ENCODE data around the gene FSD1. TPM values are rescaled to one million over a fixed set of nuclear protein-coding genes. Genes with fewer than 3 reads are reported as not detected.

FSD1 gene
- total RNA-seq, 1 experiment from 2014 or later: 24.7 TPM

DNA sequence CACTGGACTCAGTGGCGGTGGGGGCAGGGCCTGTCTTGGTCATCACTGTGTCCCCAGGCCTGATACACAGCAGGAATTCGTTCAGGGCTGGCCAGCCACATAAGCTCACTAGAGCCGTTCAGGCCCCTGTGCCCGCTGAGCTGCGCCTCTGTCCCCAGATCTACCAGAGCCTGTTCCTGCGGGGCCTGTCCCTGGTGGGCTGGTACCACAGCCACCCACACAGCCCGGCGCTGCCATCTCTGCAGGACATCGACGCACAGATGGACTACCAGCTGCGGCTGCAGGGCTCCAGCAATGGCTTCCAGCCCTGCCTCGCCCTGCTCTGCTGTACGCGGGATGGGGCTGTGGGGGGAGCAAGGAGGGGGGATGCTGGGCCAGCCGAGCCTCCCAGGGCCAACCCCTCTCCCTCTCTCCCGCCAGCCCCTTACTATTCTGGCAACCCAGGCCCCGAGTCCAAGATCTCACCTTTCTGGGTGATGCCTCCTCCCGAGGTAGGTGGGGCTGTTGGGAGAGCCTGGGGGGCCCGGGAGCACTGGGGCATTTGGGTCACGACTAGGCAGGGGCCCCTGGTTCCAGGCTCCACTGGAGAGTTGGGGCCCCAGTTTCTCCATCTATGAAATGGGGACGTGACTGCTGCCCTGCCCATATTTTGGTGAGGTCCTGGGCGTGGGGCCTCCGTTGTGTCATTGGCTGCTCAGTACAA lies 52.8 kb downstream of the FSD1 start:
- no peak overlapping the region for H3K27ac ChIP-seq
- H3K27me3 ChIP-seq: no peaks in the 10 kb centered on the region
- no peaks in the 10 kb centered on the region for H3K4me1 ChIP-seq
- H3K9me3 ChIP-seq (replicated peaks): no peaks in the 10 kb centered on the region
- H3K36me3 ChIP-seq: peaks cover 10% of the 10 kb centered on the region
- DNase-seq: no peak
- H3K4me3 ChIP-seq: no peak overlapping the region

DNA sequence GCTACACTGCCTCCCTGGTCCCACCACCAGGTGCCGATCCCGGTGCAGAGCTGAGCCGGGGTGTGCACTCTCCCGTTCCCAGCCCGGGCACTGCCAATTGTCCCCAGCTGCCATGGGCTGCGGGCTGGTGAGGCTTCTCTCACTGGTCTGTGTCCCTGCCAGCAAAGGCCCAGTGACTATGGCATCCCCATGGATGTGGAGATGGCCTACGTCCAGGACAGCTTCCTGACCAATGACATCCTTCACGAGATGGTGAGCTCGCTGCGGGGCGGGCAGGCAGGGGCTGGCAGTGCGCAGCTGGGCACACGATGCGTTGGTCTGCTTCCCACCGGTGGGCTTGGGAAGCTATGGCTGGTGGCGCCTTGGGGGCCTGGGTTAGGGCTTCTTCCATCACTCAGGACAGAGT lies 53.5 kb downstream of the FSD1 start:
- Histone ChIP-seq H3K4me1 (no peaks in the 10 kb centered on the region), H3K4me3 (no peak overlapping the region), H3K27me3 (no peaks in the 10 kb centered on the region), H3K36me3 (peaks cover 13% of the 10 kb centered on the region), H3K9me3 (replicated peaks) (no peaks in the 10 kb centered on the region), H3K27ac (no peak overlapping the region)
- no peak for DNase-seq

DNA sequence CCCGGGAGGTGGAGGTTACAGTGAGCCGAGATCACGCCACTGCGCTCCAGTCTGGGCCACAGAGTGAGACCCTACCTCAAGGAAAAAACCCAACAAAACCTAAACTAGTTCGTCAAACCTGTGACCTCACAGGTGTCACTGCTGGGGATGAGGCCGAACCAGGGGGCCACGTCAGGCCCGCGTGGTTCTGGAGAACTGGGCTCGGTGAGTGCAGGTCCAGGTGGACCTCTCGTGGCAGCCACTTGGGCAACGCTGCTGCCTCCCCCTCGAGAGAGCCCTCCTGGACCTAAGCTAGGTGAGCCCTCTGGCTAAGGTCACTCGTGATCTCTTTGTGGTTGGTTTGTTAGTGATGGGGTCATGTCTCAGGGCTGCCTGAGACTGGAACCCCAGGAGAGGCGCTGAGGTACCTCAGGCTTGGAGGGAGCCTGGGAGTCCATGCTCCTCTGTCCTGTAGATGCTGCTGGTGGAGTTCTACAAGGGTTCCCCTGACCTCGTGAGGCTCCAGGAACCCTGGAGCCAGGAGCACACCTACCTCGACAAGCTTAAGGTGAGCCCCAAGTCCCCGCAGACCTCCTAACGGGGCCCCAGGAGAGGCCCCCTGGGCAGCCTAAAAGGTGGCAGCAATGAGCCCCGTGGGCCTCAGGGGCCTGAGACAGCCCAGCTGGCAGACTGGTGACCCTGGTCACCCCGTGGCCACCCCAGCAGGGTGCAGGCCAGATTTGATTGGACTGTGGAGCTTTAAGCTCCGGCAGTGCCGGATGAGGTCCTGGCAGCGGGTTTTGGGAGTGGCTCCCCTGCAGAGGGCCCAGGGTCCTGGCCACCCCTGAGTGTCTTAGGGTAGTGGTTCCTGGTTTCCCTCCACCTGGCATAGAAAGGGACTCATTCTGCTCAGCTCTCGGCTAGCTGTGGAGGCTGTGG lies 54.6 kb downstream of the FSD1 start:
- Histone ChIP-seq H3K36me3 (peaks cover 13% of the 10 kb centered on the region), H3K27ac (no peak overlapping the region)
- no peak for DNase-seq

DNA sequence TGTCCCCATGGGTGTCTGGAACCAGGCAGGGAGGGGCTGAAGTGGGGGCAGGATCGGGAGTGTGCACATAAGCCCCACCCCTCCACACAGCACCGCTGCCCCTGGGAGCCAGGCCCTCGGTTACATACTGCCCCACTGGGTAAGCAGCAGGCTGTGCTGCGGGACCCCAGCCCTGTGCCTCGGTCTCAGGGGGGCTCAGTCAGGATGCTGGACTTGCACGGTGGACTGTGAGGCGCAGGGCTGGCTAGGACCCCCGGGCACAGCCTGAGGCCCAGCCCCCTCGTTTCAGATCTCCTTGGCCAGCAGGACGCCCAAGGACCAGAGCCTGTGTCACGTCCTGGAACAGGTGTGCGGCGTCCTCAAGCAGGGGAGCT lies 55.2 kb downstream of the FSD1 start:
- DNase-seq: no peak
- Histone ChIP-seq H3K27me3 (no peaks in the 10 kb centered on the region), H3K4me3 (no peak overlapping the region), H3K9me3 (replicated peaks) (no peaks in the 10 kb centered on the region), H3K4me1 (no peaks in the 10 kb centered on the region), H3K36me3 (peaks cover 13% of the 10 kb centered on the region), H3K27ac (no peak overlapping the region)

More for the DNA sequence above, 54.6 kb downstream of the FSD1 start:
- Histone ChIP-seq H3K4me3 (no peak overlapping the region), H3K9me3 (replicated peaks) (no peaks in the 10 kb centered on the region), H3K27me3 (no peaks in the 10 kb centered on the region), H3K4me1 (no peaks in the 10 kb centered on the region)

DNA sequence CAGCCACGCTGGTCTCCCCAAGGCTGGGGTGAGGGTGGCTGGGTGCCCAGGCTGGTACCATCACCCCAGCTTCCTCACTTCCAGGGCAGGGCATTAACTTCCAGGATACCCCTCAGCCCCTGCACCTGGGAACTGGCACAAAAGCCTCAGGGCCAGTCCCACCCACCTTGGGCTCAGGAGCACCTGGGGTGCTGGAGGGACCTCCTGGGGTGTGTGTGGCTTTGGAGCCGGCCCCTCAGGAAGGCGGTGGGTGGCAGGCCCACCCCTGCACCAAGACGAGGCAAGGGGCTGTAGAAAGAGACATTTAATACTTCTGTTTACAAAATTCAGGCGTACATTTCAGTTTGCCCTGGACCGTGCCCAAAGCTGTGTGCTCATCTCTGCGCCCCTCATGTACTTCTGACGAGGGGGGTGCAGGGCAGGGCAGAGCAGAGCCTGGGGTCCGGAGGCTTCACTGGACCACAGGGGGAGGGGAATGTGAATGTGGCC lies 55.7 kb downstream of the FSD1 start:
- Histone ChIP-seq H3K4me3 (no peak overlapping the region), H3K27me3 (no peaks in the 10 kb centered on the region), H3K36me3 (peaks cover 13% of the 10 kb centered on the region), H3K27ac (no peak overlapping the region), H3K4me1 (no peaks in the 10 kb centered on the region), H3K9me3 (replicated peaks) (no peaks in the 10 kb centered on the region)
- DNase-seq: no peak

DNA sequence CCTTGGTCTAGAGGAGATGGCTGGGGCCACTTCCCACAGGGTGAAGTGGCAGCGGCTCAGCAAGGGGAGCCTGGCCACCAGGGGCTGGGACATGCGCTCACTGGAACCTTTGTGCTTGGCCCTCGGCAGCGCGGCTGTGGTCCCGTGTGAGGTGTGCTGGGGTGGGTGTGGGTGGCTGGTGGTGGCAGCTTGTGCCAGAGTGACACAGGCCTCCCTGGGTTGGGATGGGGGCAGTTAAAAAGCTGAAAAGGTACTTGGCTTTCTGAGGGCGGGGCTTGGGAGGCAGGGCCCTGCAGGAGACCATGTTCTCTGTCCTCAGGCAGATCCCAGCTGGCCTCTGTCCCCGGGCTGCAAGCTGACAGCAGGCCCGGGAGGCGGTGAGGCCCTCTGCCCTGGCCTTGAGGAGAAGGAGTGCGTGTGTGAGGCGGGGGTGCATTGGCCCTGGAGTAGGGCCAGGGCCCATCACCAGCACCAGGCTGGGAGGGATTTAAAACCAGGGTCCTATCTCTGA lies 56.3 kb downstream of the FSD1 start:
- Histone ChIP-seq H3K9me3 (replicated peaks) (no peaks in the 10 kb centered on the region), H3K4me1 (no peaks in the 10 kb centered on the region), H3K4me3 (no peak overlapping the region), H3K36me3 (peaks cover 13% of the 10 kb centered on the region), H3K27ac (no peak overlapping the region), H3K27me3 (no peaks in the 10 kb centered on the region)
- DNase-seq: no peak

DNA sequence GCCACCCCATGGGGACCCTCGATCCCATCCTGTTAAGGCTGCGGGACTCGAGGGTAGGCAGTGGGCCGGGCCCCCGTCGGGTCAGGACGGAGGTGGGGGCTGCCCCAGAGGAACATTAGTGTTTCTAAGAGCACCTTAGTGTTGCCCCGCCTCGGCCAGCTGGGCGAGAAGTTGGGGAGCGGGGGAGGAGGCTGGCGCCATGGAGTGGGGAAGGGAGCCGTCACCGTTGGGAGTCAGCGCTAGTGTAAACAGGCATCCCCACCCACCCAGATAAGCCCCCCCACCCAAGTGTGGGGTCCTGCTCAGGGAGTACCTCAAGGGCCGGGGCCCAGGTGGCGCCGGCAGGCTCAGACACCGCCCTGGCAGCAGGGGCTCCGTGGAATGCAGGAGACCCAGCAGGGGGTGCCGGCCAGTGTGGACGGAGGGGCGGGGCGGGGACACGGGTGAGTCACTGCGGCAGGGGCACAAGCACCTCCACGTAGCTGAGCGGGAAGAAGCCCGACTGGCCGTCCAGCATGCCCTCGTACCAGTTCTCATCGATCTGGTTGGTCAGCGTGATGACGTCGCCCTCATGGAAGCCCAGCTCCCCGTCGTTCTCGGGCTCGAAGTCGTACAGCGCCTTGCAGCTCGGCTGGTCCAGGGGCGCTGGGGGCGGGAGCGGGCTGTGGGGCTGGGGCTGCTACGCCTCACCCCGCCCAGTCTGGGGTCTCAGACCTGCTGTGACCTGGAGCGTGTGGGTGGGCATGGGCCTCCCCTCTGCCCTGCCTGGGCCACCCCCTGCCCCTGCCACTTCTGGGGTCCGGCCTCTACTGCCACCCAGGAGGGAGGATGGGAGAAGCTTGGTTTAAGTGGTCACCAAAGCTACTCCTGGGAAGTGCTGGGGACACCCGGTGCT lies 57.0 kb downstream of the FSD1 start:
- Histone ChIP-seq H3K27me3 (no peaks in the 10 kb centered on the region), H3K36me3 (peaks cover 13% of the 10 kb centered on the region), H3K4me3 (no peak overlapping the region), H3K4me1 (no peaks in the 10 kb centered on the region), H3K27ac (no peak overlapping the region), H3K9me3 (replicated peaks) (no peaks in the 10 kb centered on the region)
- no peak for DNase-seq

DNA sequence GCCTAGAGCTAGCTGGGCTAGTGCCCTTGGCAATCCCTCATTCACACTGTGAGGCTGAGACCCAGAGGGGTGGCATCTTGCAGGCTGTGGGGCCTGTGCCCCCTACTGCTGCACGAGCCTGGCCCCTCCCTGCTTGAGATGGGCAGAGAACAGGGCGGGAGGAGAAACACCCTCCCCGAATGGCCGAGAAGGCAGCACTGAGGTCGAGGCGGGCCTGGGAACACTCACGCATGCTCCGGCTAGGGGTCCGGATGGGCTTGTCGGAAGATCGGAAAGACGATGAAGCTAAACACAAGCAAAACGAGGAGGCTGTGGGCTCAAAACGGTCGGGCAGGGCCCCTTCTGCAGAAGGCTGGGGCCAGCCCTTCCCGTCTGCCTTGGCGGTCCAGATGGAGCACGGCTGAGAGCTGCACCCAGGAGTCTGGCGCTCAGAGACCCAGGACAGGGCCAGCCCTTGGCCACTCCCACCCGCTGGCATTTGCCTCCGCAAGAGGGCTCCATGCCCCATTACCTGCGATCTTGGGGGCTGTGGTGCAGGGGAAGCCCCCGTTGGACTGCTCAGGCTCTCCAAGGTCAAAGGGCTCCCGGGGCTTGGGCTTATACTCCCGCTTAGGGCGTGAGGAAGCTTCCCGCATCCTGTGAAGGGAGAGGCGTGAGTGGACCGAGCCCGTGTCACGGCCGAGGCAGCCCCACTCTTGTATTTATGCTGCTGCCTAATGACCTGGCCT lies 57.9 kb downstream of the FSD1 start:
- Histone ChIP-seq H3K27ac (no peak overlapping the region), H3K27me3 (no peaks in the 10 kb centered on the region), H3K36me3 (peaks cover 13% of the 10 kb centered on the region), H3K4me1 (no peaks in the 10 kb centered on the region), H3K4me3 (no peak overlapping the region), H3K9me3 (replicated peaks) (no peaks in the 10 kb centered on the region)
- no peak for DNase-seq

DNA sequence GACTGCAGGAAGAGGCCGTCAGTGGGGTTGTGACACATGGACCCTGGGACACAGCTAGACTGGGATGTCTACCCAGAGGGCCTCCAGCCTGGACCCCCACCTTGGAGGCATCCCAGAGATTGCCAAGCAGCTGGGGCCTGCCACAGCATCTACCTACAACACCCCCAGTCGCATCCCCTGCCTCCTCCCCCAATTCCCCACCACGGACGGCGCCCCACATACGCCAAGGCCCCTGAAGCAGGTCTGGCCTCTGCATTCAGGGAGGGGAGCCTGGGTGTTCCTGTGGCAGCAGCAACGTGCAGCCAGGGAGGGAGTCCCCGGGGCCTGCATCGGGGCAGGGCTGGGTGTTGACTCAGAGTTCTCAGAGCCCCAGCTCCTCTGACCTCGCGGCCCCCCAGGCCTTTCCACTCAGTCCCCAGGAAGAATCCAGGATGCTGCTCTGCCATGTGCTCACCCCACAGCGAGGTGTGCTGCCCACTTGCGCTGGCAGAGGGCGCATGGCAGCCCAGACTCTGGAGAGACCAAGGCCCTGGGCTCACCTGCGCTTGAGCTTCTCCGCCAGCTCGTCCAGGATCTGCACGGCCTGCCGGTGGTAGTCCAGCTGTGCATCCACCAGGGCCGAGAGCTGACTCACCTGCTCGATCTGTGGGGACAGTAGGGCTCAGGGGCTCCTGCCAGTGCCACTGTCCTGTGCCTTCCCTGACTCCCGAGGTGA lies 58.6 kb downstream of the FSD1 start:
- no peak overlapping the region for H3K4me3 ChIP-seq
- H3K4me1 ChIP-seq: no peaks in the 10 kb centered on the region
- H3K27ac ChIP-seq: no peak overlapping the region
- peaks cover 13% of the 10 kb centered on the region for H3K36me3 ChIP-seq
- H3K9me3 ChIP-seq (replicated peaks): no peaks in the 10 kb centered on the region
- DNase-seq: no peak
- no peaks in the 10 kb centered on the region for H3K27me3 ChIP-seq

DNA sequence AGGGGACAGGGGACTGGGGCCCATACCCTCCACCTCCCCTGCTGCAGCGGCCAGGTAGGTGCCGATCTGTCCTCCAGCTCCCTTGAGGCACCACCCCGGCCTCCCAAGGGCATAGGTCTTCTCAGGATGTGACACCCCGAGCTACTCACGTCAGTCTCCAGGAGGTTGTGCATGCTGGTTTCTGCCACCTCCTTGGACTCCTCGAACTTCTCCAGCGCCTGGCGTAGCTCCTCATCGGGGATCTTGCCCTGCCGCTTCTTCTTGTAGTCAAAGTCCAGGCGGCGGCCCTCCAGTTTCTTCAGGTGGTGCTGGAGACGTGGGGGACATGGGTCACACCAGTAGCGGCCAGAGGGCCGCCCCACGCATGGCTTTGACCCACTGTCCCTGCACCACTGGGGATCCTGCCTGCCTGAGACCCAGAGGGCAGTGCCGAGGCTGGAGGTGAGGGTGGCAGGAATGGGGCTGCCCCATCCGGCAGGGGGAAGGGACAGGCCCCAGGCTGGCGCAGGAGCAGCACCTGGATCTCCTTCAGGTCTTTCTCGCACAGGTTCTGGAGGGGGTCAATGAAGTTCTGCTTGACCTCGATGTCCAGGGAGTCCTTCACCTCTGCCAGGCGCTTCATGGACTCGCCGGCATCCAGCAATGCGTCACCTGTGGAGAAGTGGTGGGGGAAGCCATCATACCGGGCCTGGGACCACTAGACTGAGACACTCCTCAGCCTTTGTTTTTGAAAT lies 59.3 kb downstream of the FSD1 start:
- DNase-seq: no peak

DNA sequence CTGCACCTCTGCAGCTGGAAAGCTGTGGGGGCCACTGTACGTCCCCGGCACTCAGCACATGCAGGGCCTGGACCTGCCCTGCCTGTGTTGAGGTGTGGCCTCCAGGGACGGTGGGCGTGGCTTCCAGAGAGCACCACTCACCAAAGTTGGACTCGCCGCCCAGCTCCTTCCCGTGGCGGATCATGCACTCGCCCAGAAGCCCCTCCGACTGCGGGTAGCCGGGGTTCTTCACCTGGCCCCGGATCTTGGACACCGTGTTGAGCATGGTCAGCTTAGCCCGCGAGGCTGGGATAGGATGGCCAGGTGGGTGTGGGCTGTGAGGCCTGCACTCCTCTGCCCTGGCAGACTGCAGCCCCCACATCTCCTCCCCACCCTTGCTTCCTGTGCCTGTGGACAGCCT lies 60.9 kb downstream of the FSD1 start:
- no peak for DNase-seq
- Histone ChIP-seq H3K27ac (no peak overlapping the region), H3K4me1 (peaks cover 6% of the 10 kb centered on the region; the same call in 1 of the 2 replicates), H3K4me3 (no peak overlapping the region), H3K27me3 (no peaks in the 10 kb centered on the region), H3K9me3 (replicated peaks) (no peaks in the 10 kb centered on the region), H3K36me3 (peaks cover 8% of the 10 kb centered on the region)

More for the DNA sequence above, 59.3 kb downstream of the FSD1 start:
- H3K9me3 ChIP-seq (replicated peaks): no peaks in the 10 kb centered on the region
- H3K27ac ChIP-seq: no peak overlapping the region
- H3K27me3 ChIP-seq: no peaks in the 10 kb centered on the region
- no peak overlapping the region for H3K4me3 ChIP-seq
- peaks cover 13% of the 10 kb centered on the region for H3K36me3 ChIP-seq
- no peaks in the 10 kb centered on the region for H3K4me1 ChIP-seq

DNA sequence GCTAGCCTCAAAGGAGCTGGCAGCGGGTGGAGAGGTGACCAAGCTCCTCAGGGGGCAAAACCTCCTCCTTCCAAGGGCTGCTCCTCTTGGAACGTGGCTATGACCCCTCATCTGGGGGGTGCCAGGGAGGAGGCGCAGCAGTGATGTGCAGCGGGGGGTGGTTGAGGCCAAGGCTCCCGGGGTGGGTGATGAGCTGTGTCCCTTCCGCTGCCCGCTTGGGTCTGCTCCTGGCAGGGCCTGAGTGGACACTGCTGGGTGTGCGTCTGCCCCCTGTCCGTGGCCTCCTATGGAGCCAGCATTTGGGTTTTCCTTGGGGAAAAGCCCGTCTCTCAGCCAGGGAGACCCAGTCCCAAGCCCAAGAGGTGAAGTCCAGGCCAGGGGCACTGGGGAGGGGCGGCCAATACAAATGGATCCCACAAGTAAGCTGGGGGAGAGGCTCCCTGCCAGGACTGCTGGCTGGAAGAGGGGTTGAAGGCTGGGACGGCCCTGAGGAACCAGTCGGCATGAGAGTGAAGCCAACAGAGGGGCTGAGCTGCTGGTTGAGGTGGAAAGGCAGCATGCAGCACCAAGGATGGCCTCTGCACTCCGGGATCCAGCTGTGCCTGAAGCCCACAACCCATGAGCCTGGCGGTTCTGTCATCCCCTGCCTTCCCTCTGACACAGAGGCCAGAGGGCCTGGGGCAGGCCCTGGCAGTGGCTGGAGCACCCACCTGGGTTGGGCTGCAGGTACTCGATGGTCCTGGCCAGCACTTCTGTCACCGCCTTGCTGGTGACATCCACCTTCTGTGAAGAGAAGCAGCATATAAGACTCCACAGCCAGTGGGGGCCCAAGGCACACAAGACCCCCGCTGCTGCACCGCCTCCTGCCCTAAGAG lies 61.6 kb downstream of the FSD1 start:
- Histone ChIP-seq H3K4me1 (peaks cover 6% of the 10 kb centered on the region; the same call in 1 of the 2 replicates), H3K27me3 (no peaks in the 10 kb centered on the region), H3K4me3 (no peak overlapping the region), H3K36me3 (peaks cover 8% of the 10 kb centered on the region), H3K27ac (no peak overlapping the region), H3K9me3 (replicated peaks) (no peaks in the 10 kb centered on the region)
- no peak for DNase-seq
